Lung (tissue), 12 donors: ENCODE data around the gene COLQ. TPM values are rescaled to one million over a fixed set of nuclear protein-coding genes. Genes with fewer than 3 reads are reported as not detected.

Source experiments
- ATAC-seq: fragments of 200-7000 bp; cut with Tn5 transposase; one replicate; pipeline ENCODE4 v1.9.1; 2020; ENCODE audit warnings: moderate number of reproducible peaks; ENCODE audit not compliant: insufficient read depth, low FRiP score
- DNase-seq, 3 donors: peaks; one replicate each; pipeline ENCODE4 v3.0.0-alpha.2; 2013 to 2017
- H3K27ac ChIP-seq, 2 donors: one replicate each; pipeline ENCODE4 v1.5.1; 2013; ENCODE audit warnings: mild to moderate bottlenecking in 2 of 2, moderate library complexity in 2 of 2, control low read depth in 1 of 2, inconsistent platforms in 1 of 2, low read depth in 1 of 2, low read length in 1 of 2
- H3K27me3 ChIP-seq, 3 donors: one replicate each; pipeline ENCODE4 v1.5.1; 2013; ENCODE audit warnings: low read length in 2 of 3; ENCODE audit not compliant: control insufficient read depth in 3 of 3, insufficient read depth in 3 of 3
- H3K36me3 ChIP-seq, 4 donors: one replicate each; pipeline ENCODE4 v1.5.1; 2013; ENCODE audit warnings: low read length in 4 of 4, mild to moderate bottlenecking in 1 of 4, moderate library complexity in 1 of 4; ENCODE audit not compliant: control insufficient read depth in 4 of 4, insufficient read depth in 4 of 4
- H3K4me1 ChIP-seq, 5 donors: one replicate each; pipeline ENCODE4 v1.5.1; 2013; ENCODE audit warnings: low read length in 5 of 5, mild to moderate bottlenecking in 2 of 5, moderate library complexity in 1 of 5; ENCODE audit not compliant: control insufficient read depth in 5 of 5, insufficient read depth in 5 of 5
- H3K4me3 ChIP-seq: one replicate; pipeline ENCODE4 v1.5.1; 2013; ENCODE audit warnings: mild to moderate bottlenecking, control low read depth, moderate library complexity
- H3K9ac ChIP-seq, 2 donors: one replicate each; pipeline ENCODE4 v1.5.1; 2013; ENCODE audit warnings: low read length in 2 of 2, control low read depth in 1 of 2; ENCODE audit not compliant: insufficient read depth in 1 of 2
- H3K9me3 ChIP-seq, 4 donors: one replicate each; pipeline ENCODE4 v1.5.1; 2013; ENCODE audit warnings: low read length in 3 of 4, mild to moderate bottlenecking in 1 of 4, moderate library complexity in 1 of 4; ENCODE audit not compliant: control insufficient read depth in 4 of 4, insufficient read depth in 3 of 4
- CTCF ChIP-seq: IDR thresholded peaks from 2 replicates; pipeline ENCODE4 v1.5.1; 2012; ENCODE audit warnings: mild to moderate bottlenecking; ENCODE audit errors: control extremely low read depth, extremely low read depth
- WGBS, 2 donors: extraction: QIAGEN DNeasy Blood & Tissue Kit; methylation state at CpG; one replicate each; pipeline ENCODE4 v1.1.7; 2013; 5-methylcytosine and 5-hydroxymethylcytosine counted together
- polyA plus RNA-seq, 2 donors: library from polyadenylated mRNA; stranded (reverse); fragments of 200-250 nt; gene quantifications; one replicate each; pipeline ENCODE4 v1.2.1, GENCODE V29; 2013
- total RNA-seq, 2 donors: library from RNA; depleted of rRNA in 1 of 2; stranded (reverse); fragments of >200 nt in 1 of 2; gene quantifications; one replicate each; pipeline ENCODE4 v1.2.1, GENCODE V29; 2014 to 2021
- donor health status: control.
- donor health status: control.
- donor health status: Bipolar disorder and iron deficiency.
- donor health status: healthy.
- donor health status: DM: yes; HTN: yes; CAD: no.

The COLQ gene
- total and polyA plus RNA-seq, 4 donors = 0.90 to 5.1 (median 1.9) TPM

- DNase-seq (no peak), ATAC-seq (peak; percentile 38)
- Histone ChIP-seq H3K4me1 (no peaks in the 10 kb centered on the region), H3K9me3 (no peaks in the 10 kb centered on the region), H3K4me3 (no peak overlapping the region), H3K36me3 (peaks cover 11 to 23% (median 15%) of the 10 kb centered on the region in 4 donors), H3K27ac (no peak overlapping the region), H3K27me3 (no peaks in the 10 kb centered on the region), H3K9ac (no peak overlapping the region)
- 43 to 62% methylated on average over 3 of the region's 3 CpGs for WGBS, 2 donors
- no peak for TF ChIP-seq CTCF
Observed at GRCh38 chr3:15409239-15409638, 112.3 kb downstream of the COLQ start.

DNA sequence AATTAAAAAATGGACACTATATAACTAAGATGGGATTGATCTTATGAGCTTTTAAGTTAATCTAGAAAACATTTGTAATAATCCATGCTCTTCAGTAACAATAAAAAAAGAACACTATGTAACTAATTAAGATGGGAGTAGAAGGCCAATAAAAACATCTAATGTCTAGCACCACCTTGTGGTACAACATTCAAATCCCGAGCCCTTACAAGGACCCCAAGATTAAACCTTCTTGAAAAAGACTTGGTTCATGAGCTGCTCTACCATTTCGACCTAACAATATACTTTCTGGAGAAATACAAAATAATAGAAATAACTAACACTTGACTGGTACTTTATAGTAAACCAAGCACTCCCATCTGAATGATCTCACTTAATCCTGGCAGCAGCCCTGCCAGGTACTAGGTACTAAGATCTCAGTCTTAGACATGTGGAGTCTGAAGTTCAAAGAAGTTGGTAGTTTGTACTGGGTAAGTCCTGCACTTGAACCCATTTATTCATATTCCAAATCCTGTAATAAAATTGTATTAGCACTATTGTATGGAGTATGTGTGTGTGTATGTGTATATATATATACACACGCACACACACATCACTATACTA lies 116.0 kb downstream of the COLQ start:
- Histone ChIP-seq H3K9me3 (no peaks in the 10 kb centered on the region), H3K4me1 (no peaks in the 10 kb centered on the region), H3K36me3 (peaks cover 0 to 10% (median 3%) of the 10 kb centered on the region in 4 donors), H3K27me3 (no peaks in the 10 kb centered on the region), H3K4me3 (no peak overlapping the region), H3K9ac (no peak overlapping the region), H3K27ac (no peak overlapping the region)
- 38 to 41% methylated on average over 3 of the region's 3 CpGs for WGBS, 2 donors
- ATAC-seq (no peak), DNase-seq (peak in 2 of 3 donors; percentile 60 to 74)
- peak; percentile 57 for TF ChIP-seq CTCF

DNA sequence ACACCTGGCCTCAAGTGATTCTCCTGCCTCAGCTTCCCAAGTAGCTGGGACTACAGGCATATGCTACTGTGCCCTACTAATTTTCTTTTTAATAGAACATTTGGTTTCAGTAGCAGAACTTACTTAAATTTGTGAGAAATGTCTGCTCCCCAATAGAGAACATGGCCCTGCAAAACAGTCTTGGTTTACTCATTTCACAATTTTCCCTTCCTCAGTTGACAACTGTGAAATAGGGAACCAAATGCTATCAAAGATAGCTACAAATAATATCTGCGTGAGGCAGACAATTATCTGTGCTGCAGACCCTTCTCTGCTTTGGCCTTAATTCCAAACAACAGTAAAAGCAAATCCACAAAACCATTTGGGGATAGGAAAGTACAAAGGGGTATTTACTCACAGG lies 116.7 kb downstream of the COLQ start:
- TF ChIP-seq CTCF = no peak
- Histone ChIP-seq H3K9me3 (peaks cover 0 to 2% (median 0%) of the 10 kb centered on the region in 4 donors), H3K9ac (no peak overlapping the region), H3K4me1 (no peaks in the 10 kb centered on the region), H3K4me3 (no peak overlapping the region), H3K36me3 (peaks cover 0 to 6% (median 0%) of the 10 kb centered on the region in 4 donors), H3K27ac (no peak overlapping the region), H3K27me3 (no peaks in the 10 kb centered on the region)
- 28 to 69% methylated on average over 1 of the region's 1 CpG for WGBS, 2 donors
- no peak for ATAC-seq
- no peak for DNase-seq

- DNase-seq (no peak), ATAC-seq (no peak)
- H3K27me3 ChIP-seq = no peaks in the 10 kb centered on the region
- no peaks in the 10 kb centered on the region for H3K4me1 ChIP-seq
- no peak overlapping the region for H3K27ac ChIP-seq
- peaks cover 0 to 2% (median 0%) of the 10 kb centered on the region in 4 donors for H3K9me3 ChIP-seq
- TF ChIP-seq CTCF = no peak
- peaks cover 0 to 4% (median 0%) of the 10 kb centered on the region in 4 donors for H3K36me3 ChIP-seq
- H3K4me3 ChIP-seq = no peak overlapping the region
- 92 to 97% methylated on average over 3 of the region's 3 CpGs for WGBS, 2 donors
- no peak overlapping the region for H3K9ac ChIP-seq
Observed at GRCh38 chr3:15403965-15404364, 117.5 kb downstream of the COLQ start.
